WTC11 (cell line): Measurements from ENCODE around the gene JMJD6.

Source experiments
- CTCF ChIP-seq: fragments of 200-600 bp; IDR thresholded peaks from 2 replicates; pipeline ENCODE4 v1.8.0; 2022; ENCODE audit warnings: antibody characterized with exemption
- E2F4 ChIP-seq: sonication (generic); formaldehyde crosslinking; IDR thresholded peaks from 2 replicates; pipeline ENCODE4 v1.8.1; 2022; ENCODE audit warnings: low read depth, mild to moderate bottlenecking, moderate library complexity, missing genetic modification reagents, borderline replicate concordance
- ELF4 ChIP-seq: sonication (generic); formaldehyde crosslinking; IDR thresholded peaks from 2 replicates; pipeline ENCODE4 v1.8.1; 2022; ENCODE audit warnings: low read depth, mild to moderate bottlenecking, moderate library complexity, missing genetic modification reagents
- EMX1 ChIP-seq: fragments of 250-450 bp; sonication (Bioruptor Pico); IDR thresholded peaks from 2 replicates; pipeline ENCODE4 v1.8.0; 2021; ENCODE audit warnings: mild to moderate bottlenecking
- MLX ChIP-seq: sonication (generic); formaldehyde crosslinking; IDR thresholded peaks from 2 replicates; pipeline ENCODE4 v1.8.1; 2023; ENCODE audit warnings: mild to moderate bottlenecking, missing genetic modification reagents, moderate library complexity
- NFATC4 ChIP-seq: fragments of 250-450 bp; sonication (Bioruptor Pico); IDR thresholded peaks from 2 replicates; pipeline ENCODE4 v1.9.0; 2021; ENCODE audit warnings: mild to moderate bottlenecking
- PRRX2 ChIP-seq: fragments of 250-450 bp; sonication (Bioruptor Pico); IDR thresholded peaks from 2 replicates; pipeline ENCODE4 v1.8.0; 2021; ENCODE audit warnings: mild to moderate bottlenecking
- ZSCAN18 ChIP-seq: fragments of 250-450 bp; sonication (Bioruptor Pico); IDR thresholded peaks from 2 replicates; pipeline ENCODE4 v2.1.2; 2022; ENCODE audit warnings: mild to moderate bottlenecking, moderate library complexity

- TF ChIP-seq E2F4 (CRISPR knock-in tag) (no peak), CTCF (no peak), EMX1 (CRISPR knock-in tag) (no peak), NFATC4 (CRISPR knock-in tag) (no peak), ZSCAN18 (CRISPR knock-in tag) (no peak), PRRX2 (no peak), ELF4 (no peak), MLX (no peak)
Observed at GRCh38 chr17:76701471-76701967, 24.9 kb downstream of the JMJD6 start.
